IPS-15b (cell line): ENCODE data around the gene SCAND1.

Experiments used
- H3K27me3 ChIP-seq: one replicate; pipeline ENCODE4 v1.6.1; 2013; ENCODE audit warnings: low read length; ENCODE audit not compliant: control insufficient read depth, insufficient read depth
- H3K36me3 ChIP-seq: one replicate; pipeline ENCODE4 v1.6.1; 2013; ENCODE audit warnings: low read length; ENCODE audit not compliant: control insufficient read depth, insufficient read depth
- H3K4me1 ChIP-seq: one replicate; pipeline ENCODE4 v1.6.1; 2013; ENCODE audit warnings: mild to moderate bottlenecking, low read length; ENCODE audit not compliant: control insufficient read depth, insufficient read depth
- H3K4me3 ChIP-seq: one replicate; pipeline ENCODE4 v1.5.1; 2013; ENCODE audit warnings: low read depth, low read length
- H3K9ac ChIP-seq: one replicate; pipeline ENCODE4 v1.6.1; 2013; ENCODE audit warnings: low read depth, mild to moderate bottlenecking, low read length
- H3K9me3 ChIP-seq: one replicate; pipeline ENCODE4 v1.6.1; 2013; ENCODE audit warnings: mild to moderate bottlenecking, low read length; ENCODE audit not compliant: control insufficient read depth, insufficient read depth

SCAND1 gene

GRCh38 chr20:35918021-35918420, 36.3 kb downstream of the SCAND1 start:
- Histone ChIP-seq H3K36me3 (peaks cover 24% of the 10 kb centered on the region), H3K27me3 (no peaks in the 10 kb centered on the region), H3K4me1 (no peaks in the 10 kb centered on the region), H3K9ac (no peak overlapping the region), H3K4me3 (no peak overlapping the region), H3K9me3 (no peaks in the 10 kb centered on the region)

- Histone ChIP-seq H3K27me3 (no peaks in the 10 kb centered on the region), H3K9me3 (no peaks in the 10 kb centered on the region), H3K4me1 (no peaks in the 10 kb centered on the region), H3K4me3 (no peak overlapping the region), H3K36me3 (peaks cover 24% of the 10 kb centered on the region), H3K9ac (no peak overlapping the region)
Observed at GRCh38 chr20:35917077-35917476, 37.2 kb downstream of the SCAND1 start.

- Histone ChIP-seq H3K36me3 (peaks cover 21% of the 10 kb centered on the region), H3K27me3 (no peaks in the 10 kb centered on the region)
Observed at GRCh38 chr20:35912881-35913280, 41.4 kb downstream of the SCAND1 start.

DNA sequence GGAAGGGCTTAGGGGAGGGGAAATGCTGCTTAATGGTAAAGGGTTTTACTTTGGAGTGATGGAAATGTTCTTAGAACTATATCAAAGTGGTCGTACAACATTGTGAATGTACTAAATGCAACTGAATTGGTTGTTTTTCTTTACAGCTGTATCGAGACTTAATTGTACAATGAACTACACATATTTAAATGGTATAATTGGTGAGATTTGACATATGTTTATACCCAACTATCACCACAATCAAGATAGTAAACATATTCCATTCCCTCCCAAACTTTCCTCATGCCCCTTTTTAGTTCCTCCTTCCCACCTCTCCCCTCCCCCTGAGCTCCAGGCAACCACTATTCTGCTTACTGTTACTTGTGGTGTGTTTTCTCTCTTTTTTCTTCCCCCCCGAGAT, 44.0 kb downstream of the SCAND1 start:
- no peaks in the 10 kb centered on the region for H3K4me1 ChIP-seq
- H3K4me3 ChIP-seq: no peak overlapping the region
- peaks cover 10% of the 10 kb centered on the region for H3K36me3 ChIP-seq
- no peaks in the 10 kb centered on the region for H3K27me3 ChIP-seq
- H3K9me3 ChIP-seq: no peaks in the 10 kb centered on the region
- H3K9ac ChIP-seq: no peak overlapping the region

More at GRCh38 chr20:35912881-35913280, 41.4 kb downstream of the SCAND1 start:
- Histone ChIP-seq H3K9ac (no peak overlapping the region), H3K9me3 (no peaks in the 10 kb centered on the region), H3K4me3 (no peak overlapping the region), H3K4me1 (no peaks in the 10 kb centered on the region)

DNA sequence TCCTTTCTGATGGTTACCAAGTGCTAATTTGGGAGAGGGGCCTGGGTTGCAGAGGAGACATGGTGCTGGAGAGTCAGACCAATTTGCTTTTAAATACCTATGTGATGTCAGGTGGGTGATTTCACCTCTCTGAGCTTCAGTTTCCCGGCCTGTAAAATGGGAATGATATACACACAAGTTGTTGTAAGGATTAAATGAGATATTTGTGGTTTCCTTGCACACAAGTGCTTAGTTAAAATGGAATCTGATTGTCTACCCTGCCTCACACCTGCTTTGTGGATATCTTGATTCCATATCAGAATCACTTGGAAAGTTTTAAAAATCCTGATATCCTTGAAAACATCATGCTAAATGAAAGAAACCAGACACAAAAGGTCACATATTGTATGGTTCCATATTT, 44.5 kb downstream of the SCAND1 start:
- peaks cover 8% of the 10 kb centered on the region for H3K36me3 ChIP-seq
- no peak overlapping the region for H3K4me3 ChIP-seq
- no peak overlapping the region for H3K9ac ChIP-seq

DNA sequence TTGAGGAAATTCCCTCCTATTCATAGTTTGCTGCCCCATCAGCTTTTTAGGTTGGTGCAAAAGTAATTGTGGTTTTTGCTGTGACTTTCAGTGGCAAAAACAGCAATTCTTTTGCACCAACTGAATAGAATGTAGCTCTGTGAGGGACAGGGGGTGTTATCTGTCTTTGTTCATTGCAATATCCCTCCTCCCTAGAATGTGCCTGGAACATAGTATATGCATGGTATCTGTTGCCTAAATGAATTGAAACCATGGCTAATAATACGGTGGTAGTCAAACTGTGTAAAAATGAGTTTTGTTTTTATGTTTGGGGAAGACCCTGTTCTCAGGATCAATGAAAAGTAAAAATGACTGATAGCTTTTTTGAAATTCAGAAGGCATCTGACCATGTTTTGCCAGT, 45.1 kb downstream of the SCAND1 start:
- no peaks in the 10 kb centered on the region for H3K27me3 ChIP-seq
- H3K4me3 ChIP-seq: no peak overlapping the region
- H3K9ac ChIP-seq: no peak overlapping the region
- H3K9me3 ChIP-seq: no peaks in the 10 kb centered on the region
- peaks cover 8% of the 10 kb centered on the region for H3K36me3 ChIP-seq
- H3K4me1 ChIP-seq: no peaks in the 10 kb centered on the region

More for the DNA sequence above, 44.5 kb downstream of the SCAND1 start:
- Histone ChIP-seq H3K9me3 (no peaks in the 10 kb centered on the region), H3K27me3 (no peaks in the 10 kb centered on the region), H3K4me1 (no peaks in the 10 kb centered on the region)

GRCh38 chr20:35908007-35908406, 46.3 kb downstream of the SCAND1 start:
- H3K36me3 ChIP-seq: peaks cover under 1% of the 10 kb centered on the region
- no peaks in the 10 kb centered on the region for H3K9me3 ChIP-seq
- H3K9ac ChIP-seq: no peak overlapping the region
- H3K4me1 ChIP-seq: no peaks in the 10 kb centered on the region
- H3K4me3 ChIP-seq: no peak overlapping the region
- H3K27me3 ChIP-seq: no peaks in the 10 kb centered on the region

GRCh38 chr20:35907017-35907701, 47.1 kb downstream of the SCAND1 start:
- no peaks in the 10 kb centered on the region for H3K36me3 ChIP-seq
- H3K9ac ChIP-seq: no peak overlapping the region

GRCh38 chr20:35904982-35905663, 49.2 kb downstream of the SCAND1 start:
- no peak overlapping the region for H3K9ac ChIP-seq

More at GRCh38 chr20:35907017-35907701, 47.1 kb downstream of the SCAND1 start:
- H3K4me1 ChIP-seq: no peaks in the 10 kb centered on the region
- no peaks in the 10 kb centered on the region for H3K9me3 ChIP-seq
- H3K27me3 ChIP-seq: no peaks in the 10 kb centered on the region
- H3K4me3 ChIP-seq: no peak overlapping the region

GRCh38 chr20:35903843-35904242, 50.5 kb downstream of the SCAND1 start:
- peaks cover 5% of the 10 kb centered on the region for H3K36me3 ChIP-seq
- H3K9ac ChIP-seq: no peak overlapping the region
- no peaks in the 10 kb centered on the region for H3K4me1 ChIP-seq
- no peak overlapping the region for H3K4me3 ChIP-seq
- no peaks in the 10 kb centered on the region for H3K27me3 ChIP-seq
- H3K9me3 ChIP-seq: no peaks in the 10 kb centered on the region

More at GRCh38 chr20:35904982-35905663, 49.2 kb downstream of the SCAND1 start:
- H3K36me3 ChIP-seq: no peaks in the 10 kb centered on the region
- H3K27me3 ChIP-seq: no peaks in the 10 kb centered on the region
- H3K4me1 ChIP-seq: no peaks in the 10 kb centered on the region
- no peak overlapping the region for H3K4me3 ChIP-seq
- no peaks in the 10 kb centered on the region for H3K9me3 ChIP-seq
